HepG2 (cell line): ENCODE results near the gene TMEM87A. TPM values are rescaled to one million over a fixed set of nuclear protein-coding genes. Genes with fewer than 3 reads are reported as not detected.

ENCODE experiments used
- ATAD3A ChIP-seq: sonication (generic); formaldehyde crosslinking; IDR thresholded peaks from 2 replicates; pipeline ENCODE4 v1.4.0; 2020; ENCODE audit warnings: missing genetic modification reagents
- ELF3 ChIP-seq: IDR thresholded peaks from 2 replicates; pipeline ENCODE4 v1.6.1; 2016; ENCODE audit warnings: missing genetic modification reagents, missing compliant biosample characterization
- KLF12 ChIP-seq: sonication (generic); formaldehyde crosslinking; IDR thresholded peaks from 2 replicates; pipeline ENCODE4 v1.4.0; 2020; ENCODE audit warnings: missing genetic modification reagents, borderline replicate concordance
- WIZ ChIP-seq: sonication (generic); formaldehyde crosslinking; IDR thresholded peaks from 2 replicates; pipeline ENCODE4 v1.5.1; 2020; ENCODE audit warnings: mild to moderate bottlenecking, missing genetic modification reagents
- ZFP91 ChIP-seq: sonication (generic); formaldehyde crosslinking; IDR thresholded peaks from 2 replicates; pipeline ENCODE4 v1.9.0; 2022; ENCODE audit warnings: missing genetic modification reagents, mild to moderate bottlenecking, borderline replicate concordance
- ZHX2 ChIP-seq, 2 experiments: sonication (generic) in 1 of 2; formaldehyde crosslinking in 1 of 2; IDR thresholded peaks; 2 replicates each; pipeline versions ENCODE4 v1.6.1 to v1.9.0; 2014 to 2022; ENCODE audit warnings: antibody characterized with exemption in 1 of 2, borderline replicate concordance in 1 of 2, inconsistent platforms in 1 of 2, low read depth in 1 of 2, missing genetic modification reagents in 1 of 2
- ZNF34 ChIP-seq: sonication (generic); formaldehyde crosslinking; IDR thresholded peaks from 2 replicates; pipeline ENCODE4 v1.4.0; 2020; ENCODE audit warnings: mild to moderate bottlenecking, missing genetic modification reagents, borderline replicate concordance
- ZNF367 ChIP-seq: sonication (generic); formaldehyde crosslinking; IDR thresholded peaks from 2 replicates; pipeline ENCODE4 v1.4.0; 2020; ENCODE audit warnings: missing genetic modification reagents, borderline replicate concordance
- ZSCAN12 ChIP-seq: sonication (generic); formaldehyde crosslinking; IDR thresholded peaks from 2 replicates; pipeline ENCODE4 v1.9.0; 2021; ENCODE audit warnings: mild to moderate bottlenecking, missing genetic modification reagents
- polyA plus RNA-seq, 8 experiments: library from polyadenylated mRNA; depleted of rRNA in 3 of 8; stranded (reverse) in 7 of 8; unstranded in 1 of 8; fragments of >200 nt; fragmentation: Illumina TruSeq in 4 of 8; extraction: Trizol in 4 of 8; gene quantifications; 2 replicates each; pipeline versions ENCODE4 v1.2.1 to v1.2.3, GENCODE V29; 2011 to 2016; ENCODE audit warnings: low read depth in 4 of 8, missing spikeins in 1 of 8, mixed read lengths in 1 of 8; ENCODE audit not compliant: insufficient read depth in 1 of 8
- total RNA-seq, 5 experiments: library from RNA; depleted of rRNA; stranded (reverse); fragments of >200 nt; fragmentation: Illumina TruSeq; extraction: Trizol; gene quantifications; 2 replicates each; pipeline ENCODE4 v1.2.3, GENCODE V29; 2016; ENCODE audit warnings: low read depth in 1 of 5
- TF ChIP-seq, protein P1 (sequence below): sonication (generic); formaldehyde crosslinking; conservative IDR thresholded peaks from 2 replicates; pipeline ENCODE4 v1.4.0; 2020; ENCODE audit warnings: missing genetic modification reagents
- TF ChIP-seq, protein P2 (sequence below): sonication (generic); formaldehyde crosslinking; IDR thresholded peaks from 2 replicates; pipeline ENCODE4 v1.4.0; 2020; ENCODE audit warnings: mild to moderate bottlenecking, missing genetic modification reagents

The TMEM87A gene
- total and polyA plus RNA-seq, 2 of the 13 experiments (the other 11 are each of a cell fraction or from before 2014, with no cell fraction given) = 20.2 to 42.8 TPM

- TF ChIP-seq WIZ (CRISPR knock-in tag) (no peak), ATAD3A (CRISPR knock-in tag) (no peak), KLF12 (CRISPR knock-in tag) (no peak), ZHX2 (IDR thresholded peaks at IDR 0.05; ENCODE audit: low read depth) (no peak), ZHX2 (CRISPR knock-in tag; IDR thresholded peaks at IDR 0.05; ENCODE audit: borderline replicate concordance) (no peak), ZNF367 (CRISPR knock-in tag) (no peak; the same call in 1 of the 2 replicates), ZFP91 (peak; percentile 86; the same call in 1 of the 2 replicates), ZSCAN12 (CRISPR knock-in tag) (0 out of 2 replicates have a peak, but pooled peaks have one; percentile 39), ELF3 (CRISPR knock-in tag) (peak; percentile 53; the same call in 1 of the 2 replicates), ZNF34 (CRISPR knock-in tag) (0 out of 2 replicates have a peak, but pooled peaks have one; percentile 45)
- TF ChIP-seq, protein P1, sequence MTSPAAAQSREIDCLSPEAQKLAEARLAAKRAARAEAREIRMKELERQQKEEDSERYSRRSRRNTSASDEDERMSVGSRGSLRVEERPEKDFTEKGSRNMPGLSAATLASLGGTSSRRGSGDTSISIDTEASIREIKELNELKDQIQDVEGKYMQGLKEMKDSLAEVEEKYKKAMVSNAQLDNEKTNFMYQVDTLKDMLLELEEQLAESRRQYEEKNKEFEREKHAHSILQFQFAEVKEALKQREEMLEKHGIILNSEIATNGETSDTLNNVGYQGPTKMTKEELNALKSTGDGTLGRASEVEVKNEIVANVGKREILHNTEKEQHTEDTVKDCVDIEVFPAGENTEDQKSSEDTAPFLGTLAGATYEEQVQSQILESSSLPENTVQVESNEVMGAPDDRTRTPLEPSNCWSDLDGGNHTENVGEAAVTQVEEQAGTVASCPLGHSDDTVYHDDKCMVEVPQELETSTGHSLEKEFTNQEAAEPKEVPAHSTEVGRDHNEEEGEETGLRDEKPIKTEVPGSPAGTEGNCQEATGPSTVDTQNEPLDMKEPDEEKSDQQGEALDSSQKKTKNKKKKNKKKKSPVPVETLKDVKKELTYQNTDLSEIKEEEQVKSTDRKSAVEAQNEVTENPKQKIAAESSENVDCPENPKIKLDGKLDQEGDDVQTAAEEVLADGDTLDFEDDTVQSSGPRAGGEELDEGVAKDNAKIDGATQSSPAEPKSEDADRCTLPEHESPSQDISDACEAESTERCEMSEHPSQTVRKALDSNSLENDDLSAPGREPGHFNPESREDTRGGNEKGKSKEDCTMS (CRISPR knock-in tag) = no peak
- TF ChIP-seq, protein P2, sequence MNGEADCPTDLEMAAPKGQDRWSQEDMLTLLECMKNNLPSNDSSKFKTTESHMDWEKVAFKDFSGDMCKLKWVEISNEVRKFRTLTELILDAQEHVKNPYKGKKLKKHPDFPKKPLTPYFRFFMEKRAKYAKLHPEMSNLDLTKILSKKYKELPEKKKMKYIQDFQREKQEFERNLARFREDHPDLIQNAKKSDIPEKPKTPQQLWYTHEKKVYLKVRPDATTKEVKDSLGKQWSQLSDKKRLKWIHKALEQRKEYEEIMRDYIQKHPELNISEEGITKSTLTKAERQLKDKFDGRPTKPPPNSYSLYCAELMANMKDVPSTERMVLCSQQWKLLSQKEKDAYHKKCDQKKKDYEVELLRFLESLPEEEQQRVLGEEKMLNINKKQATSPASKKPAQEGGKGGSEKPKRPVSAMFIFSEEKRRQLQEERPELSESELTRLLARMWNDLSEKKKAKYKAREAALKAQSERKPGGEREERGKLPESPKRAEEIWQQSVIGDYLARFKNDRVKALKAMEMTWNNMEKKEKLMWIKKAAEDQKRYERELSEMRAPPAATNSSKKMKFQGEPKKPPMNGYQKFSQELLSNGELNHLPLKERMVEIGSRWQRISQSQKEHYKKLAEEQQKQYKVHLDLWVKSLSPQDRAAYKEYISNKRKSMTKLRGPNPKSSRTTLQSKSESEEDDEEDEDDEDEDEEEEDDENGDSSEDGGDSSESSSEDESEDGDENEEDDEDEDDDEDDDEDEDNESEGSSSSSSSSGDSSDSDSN (CRISPR knock-in tag) = peak; percentile 73
These were observed 65.3 kb downstream of the TMEM87A start, which contains the start of gene VPS39 (continued) for GRCh38 chr15:42207674-42208579.
